Fibroblast of the conjunctiva (primary cell): ENCODE results near the gene SHROOM3.
"Not testable (repeated sequence)": the region's sequence is repeated elsewhere in the genome, so short reads cannot be mapped to it uniquely, and the experiment has no call there.

Experiments used
- DNase-seq: peaks from one replicate; pipeline ENCODE4 v3.0.0-alpha.2; 2010; ENCODE audit warnings: low read depth

The SHROOM3 gene

DNA sequence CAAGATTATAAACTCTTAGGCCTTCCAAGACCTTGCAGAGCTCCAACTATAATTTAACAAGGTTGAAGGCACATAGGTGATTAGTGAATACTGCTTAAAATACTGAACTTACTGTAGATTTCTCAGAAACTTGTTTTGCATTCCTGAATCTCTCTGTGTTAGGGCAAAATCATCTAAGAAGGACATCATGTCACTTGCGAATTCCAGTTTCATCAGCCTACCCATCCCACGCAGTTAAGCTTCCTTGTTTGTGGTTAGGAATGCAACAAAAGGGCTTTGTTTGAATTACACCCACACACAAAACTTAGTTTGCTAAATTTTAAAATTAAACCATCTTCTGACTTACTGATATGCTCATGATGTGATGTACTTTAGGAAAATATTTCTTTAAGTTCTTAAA lies 288.9 kb downstream of the SHROOM3 start:
- DNase-seq, result peak; percentile 54

DNA sequence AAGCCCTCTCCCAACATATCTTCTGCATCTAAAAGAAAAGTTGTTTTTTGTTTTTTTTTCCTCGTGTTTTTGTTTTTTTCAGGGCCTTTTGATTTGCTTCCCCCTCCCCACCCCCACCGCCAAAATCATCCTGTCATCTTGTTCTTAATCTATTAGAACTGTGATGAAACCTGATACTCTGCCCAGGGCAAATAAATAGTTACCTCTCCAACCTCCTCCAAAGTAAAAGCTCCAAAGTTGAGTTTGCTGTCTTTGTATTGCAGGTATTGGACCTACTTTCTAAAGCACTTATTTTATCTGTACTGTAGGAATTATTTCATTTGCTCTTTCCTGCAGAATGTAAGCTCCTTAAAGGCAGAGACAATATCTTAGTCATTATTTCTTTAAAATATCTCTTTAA lies 290.0 kb downstream of the SHROOM3 start:
- no peak for DNase-seq

DNA sequence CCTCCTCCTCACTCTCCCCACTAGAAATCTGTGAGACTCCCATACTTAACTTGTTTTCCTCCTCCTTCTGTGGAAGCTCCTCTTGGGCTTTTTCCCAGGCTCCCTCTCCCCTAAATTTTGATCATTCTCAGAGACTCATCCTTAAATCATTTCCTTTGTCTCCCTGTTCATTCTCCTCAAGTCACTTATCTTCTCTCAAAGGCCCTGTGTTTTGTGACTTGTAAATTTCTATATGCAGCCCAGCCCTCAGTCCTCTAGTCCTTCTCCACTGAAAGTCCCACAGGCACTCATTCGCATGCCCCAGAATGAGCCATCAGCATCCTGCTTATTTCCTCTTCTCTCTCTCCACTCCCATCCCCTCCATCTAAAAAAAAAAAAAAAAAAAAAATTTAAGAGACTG lies 291.1 kb downstream of the SHROOM3 start:
- no peak for DNase-seq

DNA sequence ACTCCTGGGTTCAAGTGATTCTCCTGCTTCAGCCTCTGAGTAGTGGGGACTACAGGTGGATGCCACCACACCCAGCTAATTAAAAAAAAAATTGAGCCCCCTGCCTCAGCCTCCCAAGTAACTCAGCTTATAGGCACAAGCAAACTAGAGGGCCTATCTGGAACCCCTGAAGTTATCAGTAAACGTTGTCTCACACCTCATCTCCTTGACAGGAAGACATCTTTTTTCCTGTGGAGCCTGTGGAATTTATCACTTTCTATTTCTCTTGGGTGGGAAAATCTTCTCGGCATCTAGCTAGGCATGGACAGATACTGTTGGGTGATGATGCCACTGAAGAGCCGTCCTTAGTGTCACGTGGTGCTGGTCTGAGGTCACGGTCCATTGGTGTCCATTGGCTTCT lies 291.6 kb downstream of the SHROOM3 start:
- no peak for DNase-seq

DNA sequence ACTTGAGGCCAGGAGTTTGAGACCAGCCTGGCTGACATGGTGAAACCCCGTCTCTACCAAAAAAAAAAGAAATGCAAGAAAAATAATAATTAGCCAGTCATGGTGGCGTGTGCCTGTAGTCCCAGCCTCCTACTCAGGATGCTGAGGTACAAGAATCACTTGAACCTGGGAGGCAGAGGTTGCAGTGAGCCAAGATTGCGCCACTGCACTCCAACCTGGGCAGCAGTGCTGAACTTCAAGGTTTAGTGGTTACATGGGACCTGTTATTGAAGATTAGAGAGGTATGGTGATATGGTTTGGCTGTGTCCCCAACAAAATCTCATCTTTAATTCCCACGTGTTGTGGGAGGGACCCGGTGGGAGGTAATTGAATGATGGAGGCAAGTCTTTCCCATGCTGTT lies 292.9 kb downstream of the SHROOM3 start:
- not testable (repeated sequence) for DNase-seq

DNA sequence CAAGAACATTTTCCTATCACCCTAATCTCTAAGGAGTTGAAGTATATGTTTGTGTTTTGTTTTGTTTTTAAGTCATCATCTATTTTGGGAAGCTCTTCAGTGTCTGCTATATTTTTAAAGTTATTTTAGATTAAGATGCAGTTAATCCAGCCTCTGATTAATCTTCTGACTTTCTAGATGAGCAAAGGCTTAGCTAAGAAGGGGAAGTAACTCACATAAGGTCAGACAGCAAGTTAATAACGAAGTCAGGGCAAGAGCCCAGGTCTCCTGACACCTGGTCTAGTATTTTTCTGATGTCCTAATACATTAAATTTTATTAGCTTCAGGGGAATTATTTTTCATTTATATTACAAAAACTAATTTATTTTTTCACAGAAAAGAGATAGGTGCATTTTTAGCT lies 294.4 kb downstream of the SHROOM3 start:
- DNase-seq, result no peak

DNA sequence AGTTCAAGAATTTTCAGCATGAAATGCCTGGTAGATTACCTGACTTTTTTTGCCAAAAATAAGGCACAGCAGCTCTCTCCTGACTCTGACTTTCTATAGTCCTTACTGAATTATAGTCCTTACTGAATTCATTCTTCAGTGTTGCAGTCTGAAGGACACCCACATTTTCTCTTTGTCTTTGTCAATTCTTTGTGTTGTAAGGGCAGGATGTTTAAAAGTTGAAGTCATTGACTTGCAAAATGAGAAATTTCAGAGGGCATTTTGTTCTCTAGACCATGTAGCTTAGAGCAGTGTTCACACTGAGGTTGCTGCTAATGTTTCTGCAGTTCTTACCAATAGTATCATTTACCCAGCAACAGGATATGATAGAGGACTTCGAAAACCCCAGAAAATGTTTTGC lies 295.0 kb downstream of the SHROOM3 start:
- DNase-seq, result no peak

DNA sequence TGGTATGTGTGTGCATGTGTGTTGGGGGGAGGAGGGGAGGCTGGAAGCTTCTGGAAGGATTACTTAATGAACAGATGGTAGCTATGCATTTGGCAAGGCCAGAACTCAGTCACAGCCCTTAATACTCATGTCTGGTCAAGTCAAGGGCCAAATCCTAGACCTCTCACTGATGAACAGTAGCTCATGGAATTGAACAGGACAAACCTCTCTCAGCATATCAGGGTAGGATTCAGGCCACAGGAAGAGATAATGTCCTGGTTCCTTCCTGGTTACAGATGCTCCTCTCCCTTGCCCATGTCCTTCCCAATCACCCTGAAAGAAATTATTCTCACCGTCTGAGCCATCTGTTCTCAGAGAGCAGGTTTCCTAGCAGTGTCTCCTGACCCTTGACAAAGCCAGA lies 297.2 kb downstream of the SHROOM3 start:
- no peak for DNase-seq

DNA sequence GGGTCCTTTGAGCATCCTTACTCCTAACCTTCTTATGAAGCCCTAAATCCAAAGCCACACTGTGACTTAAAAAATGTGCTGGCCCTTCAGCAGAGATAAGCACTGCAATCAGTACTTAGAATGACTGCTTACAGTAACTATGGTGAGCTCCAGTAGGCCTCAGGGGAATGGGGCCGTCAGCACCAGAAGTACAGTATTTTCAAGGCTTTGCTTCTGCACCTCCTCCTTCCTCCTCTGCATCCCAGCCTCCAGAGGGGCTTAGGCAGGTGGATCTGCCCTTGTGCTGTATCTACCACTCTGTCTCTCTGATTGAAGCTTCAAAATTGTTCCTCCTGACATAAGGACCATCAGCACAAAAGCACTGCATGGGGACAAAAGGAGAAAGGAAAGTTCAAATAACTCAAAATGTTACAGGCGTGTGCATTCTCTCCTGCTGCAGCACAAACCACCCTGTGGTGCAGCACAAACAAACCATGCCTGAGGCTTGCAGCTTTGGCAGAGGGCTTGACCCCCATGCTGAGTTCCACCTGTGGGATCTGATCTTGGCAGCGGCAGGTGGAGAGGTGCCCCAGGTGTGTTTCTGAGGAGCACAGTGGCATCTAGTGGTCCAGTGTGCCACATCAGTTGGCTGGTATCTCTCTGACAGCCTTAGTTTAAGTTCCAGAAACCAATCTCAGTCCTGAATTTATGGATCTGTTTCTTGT lies 298.2 kb downstream of the SHROOM3 start:
- DNase-seq, result no peak

DNA sequence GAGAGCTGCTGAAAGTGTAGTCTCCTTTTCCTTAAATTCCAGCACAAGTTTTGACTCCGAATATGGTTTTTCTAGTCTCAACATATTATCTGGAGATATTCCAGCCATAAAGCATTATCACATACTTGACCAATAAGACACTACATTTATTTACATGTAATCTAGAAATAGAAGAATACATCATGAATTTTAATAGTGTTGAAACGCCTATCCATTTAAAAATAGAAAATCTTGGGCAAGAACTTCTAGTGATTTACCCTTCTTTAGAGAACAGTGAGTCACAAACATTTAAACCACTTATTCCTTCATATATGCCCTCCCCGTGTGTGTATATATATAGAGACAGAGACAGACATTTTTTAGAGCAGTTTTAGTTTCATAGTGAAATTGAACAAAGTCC lies 301.4 kb downstream of the SHROOM3 start:
- no peak for DNase-seq

DNA sequence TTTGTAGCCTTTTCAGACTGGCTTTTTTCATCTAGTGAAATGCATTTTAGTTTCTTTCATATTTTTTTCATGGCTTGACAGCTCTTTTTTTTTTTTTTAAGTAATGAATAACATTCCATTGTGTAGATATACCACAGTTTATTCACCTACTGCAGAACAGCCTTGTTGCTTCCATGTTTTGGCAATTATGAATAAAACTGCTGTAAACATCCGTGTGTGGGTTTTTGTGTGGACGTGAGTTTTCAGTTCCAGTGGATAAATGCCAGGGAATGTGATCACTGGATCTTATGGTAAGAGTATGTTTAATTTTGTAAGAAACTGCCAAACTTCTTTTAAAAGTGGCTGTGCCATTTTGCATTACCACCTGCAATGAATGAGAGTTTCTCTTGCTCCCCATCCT lies 302.2 kb downstream of the SHROOM3 start:
- no peak for DNase-seq

DNA sequence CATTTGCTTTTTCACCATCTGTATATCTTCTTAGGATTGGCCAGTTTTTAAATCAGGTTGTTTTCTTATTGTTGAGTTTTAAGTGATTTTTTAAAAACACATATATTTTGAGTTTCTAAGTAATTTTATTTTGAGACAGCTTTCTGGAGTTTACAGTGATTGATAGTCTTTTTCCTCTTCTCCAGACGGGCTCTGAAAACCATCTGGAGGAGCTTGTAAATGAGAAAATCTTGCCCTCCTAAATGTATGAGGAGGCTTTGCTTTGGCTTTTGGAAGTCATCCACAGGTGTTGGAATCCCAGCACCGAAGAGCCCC lies 302.7 kb downstream of the SHROOM3 start:
- DNase-seq, result no peak

DNA sequence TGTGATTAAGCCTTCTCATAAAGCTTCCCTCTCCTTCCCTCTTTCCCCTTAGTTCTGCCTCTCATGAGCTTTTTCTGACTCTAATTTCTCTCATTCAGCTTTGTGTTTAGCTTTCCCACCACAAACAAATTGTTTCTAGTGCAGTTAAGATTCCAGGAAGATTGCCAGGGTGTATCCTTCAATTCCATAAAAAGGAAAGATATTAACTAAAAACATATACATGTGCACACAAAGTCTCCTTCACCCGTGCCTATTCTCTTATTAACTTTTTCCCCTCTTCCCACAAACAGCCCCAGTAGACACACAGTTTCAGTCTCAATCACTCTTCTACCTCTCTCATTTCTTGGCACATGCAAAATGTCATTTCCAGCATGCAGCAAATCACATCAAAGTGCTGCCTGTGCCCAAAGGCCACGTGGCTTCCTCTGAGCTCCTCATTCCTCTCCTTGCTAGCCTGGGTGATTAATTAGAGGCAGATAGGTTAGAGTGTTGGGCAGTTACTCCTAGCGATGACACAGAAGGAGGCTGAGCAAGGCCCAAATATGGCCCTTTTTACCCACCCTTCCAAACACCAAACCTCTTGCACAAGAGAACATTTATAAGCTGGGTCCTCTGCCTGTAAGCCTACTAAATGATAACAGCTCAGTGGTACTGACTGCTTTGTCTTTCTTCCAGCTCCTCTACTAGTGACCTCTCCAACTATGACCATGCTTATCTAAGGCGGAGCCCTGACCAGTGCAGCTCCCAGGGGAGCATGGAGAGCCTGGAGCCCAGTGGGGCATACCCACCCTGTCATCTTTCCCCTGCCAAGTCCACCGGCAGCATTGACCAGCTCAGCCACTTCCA lies 303.3 kb downstream of the SHROOM3 start:
- no peak for DNase-seq

DNA sequence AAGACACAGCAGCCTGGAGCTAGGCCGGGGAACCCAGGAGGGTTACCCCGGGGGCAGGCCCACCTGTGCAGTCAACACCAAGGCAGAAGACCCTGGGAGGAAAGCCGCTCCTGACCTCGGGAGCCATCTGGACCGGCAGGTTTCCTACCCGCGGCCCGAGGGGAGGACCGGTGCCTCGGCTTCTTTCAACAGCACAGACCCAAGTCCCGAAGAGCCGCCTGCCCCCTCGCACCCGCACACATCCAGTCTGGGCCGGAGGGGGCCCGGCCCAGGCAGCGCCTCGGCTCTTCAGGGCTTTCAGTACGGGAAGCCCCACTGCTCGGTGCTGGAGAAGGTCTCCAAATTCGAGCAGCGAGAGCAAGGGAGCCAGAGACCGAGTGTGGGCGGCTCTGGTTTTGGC lies 305.2 kb downstream of the SHROOM3 start:
- DNase-seq, result no peak

DNA sequence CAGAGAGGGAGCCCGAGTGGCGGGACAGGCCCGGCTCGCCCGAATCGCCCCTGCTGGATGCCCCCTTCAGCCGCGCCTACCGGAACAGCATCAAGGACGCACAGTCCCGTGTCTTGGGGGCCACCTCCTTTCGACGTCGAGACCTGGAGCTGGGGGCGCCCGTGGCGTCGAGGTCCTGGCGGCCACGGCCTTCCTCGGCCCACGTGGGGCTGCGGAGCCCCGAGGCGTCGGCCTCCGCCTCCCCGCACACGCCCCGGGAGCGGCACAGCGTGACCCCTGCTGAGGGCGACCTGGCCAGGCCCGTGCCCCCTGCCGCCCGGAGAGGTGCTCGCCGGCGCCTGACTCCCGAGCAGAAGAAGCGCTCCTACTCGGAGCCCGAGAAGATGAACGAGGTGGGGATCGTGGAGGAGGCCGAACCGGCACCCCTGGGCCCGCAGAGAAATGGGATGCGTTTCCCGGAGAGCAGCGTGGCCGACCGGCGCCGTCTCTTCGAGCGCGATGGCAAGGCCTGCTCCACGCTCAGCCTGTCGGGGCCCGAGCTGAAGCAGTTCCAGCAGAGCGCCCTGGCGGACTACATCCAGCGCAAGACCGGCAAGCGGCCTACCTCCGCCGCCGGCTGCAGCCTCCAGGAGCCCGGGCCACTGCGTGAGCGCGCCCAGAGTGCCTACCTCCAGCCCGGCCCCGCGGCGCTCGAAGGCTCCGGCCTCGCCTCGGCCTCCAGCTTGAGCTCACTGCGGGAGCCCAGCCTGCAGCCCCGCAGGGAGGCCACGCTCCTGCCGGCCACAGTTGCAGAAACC lies 306.0 kb downstream of the SHROOM3 start:
- DNase-seq, result no peak

DNA sequence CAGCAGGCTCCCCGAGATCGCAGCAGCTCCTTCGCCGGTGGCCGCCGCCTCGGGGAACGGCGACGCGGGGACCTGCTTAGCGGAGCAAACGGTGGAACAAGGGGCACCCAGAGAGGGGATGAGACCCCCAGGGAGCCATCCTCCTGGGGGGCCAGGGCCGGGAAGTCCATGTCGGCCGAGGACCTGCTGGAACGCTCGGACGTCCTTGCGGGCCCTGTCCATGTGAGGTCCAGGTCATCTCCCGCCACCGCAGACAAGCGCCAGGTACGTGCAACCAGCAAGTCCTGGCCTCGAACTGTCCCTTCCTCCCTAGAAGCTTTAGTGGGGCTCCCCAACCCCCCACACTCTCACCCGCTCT lies 306.6 kb downstream of the SHROOM3 start:
- DNase-seq, result no peak

DNA sequence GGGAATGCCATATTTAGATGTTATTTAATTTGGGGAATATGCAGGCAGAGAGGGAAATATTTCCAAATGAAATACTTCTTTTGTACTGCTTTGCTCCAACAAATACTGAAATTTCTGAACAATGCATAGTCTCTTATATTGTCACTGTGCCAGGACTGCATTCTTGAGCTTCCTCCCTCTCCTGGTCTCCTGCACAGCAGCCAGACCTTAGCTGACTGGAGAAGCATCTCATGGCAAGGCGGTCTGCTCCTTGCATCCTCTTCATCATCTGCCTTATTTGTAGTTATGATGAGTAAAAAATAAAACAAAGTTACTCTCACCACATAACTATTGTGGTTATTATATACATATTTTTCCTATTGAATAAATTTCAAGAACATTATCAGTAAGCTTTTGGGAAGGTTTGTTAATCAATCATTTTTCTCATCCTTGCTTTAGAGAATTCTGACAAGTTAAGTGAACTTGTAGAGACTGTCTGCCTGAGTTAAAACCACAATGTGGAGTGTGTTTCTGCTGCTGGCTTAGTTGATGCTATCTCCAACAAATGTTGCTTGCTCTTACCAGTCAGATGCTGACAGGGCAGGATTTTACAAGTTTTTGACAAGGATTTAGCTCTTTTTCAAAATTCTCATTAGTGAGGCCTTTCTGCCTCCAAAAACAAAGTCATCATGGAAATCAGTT lies 309.4 kb downstream of the SHROOM3 start:
- DNase-seq, result no peak

DNA sequence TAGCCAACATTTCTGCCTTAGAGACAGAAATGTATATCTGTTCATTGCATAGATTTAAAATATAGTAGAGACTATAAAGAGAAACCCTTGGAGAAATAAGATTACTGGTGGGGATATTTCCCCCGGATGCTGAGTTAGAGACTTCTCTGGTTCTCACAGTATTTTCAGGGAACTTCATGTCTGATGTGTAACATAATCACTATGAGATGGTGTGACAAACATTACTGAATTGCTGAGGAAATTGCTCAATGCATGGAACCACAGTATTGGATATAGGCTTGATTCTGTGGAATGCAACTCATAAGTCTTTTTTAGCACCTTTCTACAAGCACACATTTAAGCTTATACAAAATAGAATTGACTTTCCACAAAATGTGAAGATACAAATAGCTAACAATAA lies 310.2 kb downstream of the SHROOM3 start:
- DNase-seq, result no peak

DNA sequence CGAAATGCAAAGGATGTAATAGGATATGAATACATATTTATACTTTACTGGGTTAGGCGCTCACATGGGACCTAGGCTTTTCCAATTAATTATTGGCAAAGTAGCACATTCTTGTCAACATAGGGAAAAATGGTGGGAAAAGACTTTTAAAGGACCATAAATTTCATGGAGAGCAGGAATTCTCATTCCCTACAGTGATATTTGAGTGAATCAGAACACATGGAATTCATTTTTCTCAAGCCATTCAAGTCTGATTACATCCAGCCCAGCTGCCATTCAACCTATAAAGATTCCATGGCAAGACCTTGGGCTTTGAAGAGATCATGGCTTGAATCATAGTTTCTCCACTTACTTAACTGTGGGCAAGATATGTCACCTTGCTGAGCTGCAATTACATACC lies 312.5 kb downstream of the SHROOM3 start:
- no peak for DNase-seq

DNA sequence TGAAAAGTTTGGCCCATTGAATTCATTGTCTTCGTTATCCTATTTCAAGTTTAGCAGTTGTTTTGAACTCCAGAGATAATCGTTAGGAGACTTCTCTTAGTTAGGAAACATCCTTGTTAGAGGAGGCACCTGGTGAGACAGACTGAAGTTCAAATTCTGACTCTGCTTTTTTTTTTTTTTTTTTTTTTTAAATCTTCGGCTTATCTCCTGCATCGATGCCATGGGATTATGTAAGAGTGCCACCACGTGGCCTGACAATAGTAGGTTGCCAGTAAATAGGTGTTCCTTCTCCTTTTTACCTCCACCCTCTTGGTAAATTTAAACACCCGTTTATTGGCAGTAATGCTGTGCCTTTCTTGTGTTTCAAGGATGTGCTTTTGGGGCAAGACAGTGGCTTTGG lies 313.6 kb downstream of the SHROOM3 start:
- no peak for DNase-seq

DNA sequence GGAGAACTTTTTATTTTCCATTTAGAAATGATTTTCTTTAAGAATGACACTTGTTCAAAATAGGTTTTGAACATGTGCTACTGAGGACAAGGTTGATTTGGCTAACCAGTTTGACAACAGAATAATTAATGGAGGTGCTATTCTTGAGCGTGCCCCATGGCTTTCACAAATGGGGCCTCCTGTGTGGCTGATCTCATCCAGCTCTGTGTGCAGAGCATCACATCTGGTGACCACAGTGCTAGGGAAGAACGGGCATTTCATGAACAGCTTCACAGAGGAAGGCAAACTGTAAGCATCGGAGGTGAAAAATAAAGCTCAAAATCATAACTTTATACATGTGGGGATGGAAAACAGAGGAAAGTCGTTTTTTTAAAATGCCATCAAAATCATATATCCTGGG lies 314.3 kb downstream of the SHROOM3 start:
- DNase-seq, result no peak

DNA sequence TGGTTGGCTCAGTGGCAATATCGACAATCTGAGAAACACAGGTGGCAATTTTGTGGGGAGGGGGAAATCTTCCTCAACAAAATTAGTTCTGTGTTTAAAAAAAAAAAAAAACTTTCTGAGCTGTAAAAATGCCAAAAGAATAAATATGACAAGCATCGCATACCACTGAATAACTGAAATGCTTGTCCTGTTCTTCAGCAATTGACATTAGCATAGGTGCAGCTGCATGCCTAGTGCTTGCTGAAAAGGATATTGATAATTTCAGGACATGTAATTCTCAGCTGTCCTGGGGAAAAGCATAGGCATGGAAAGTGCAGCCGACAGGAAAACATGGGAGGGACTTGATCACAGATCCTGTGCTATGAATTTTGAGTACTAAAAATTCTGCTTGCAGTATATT lies 315.7 kb downstream of the SHROOM3 start:
- no peak for DNase-seq
